GM19395 (cell line): ENCODE results near the gene RNU6-1.

Source experiments
- ATAC-seq: cut with Tn5 transposase; IDR thresholded peaks from one replicate; pipeline ENCODE4 v1.9.1; 2021; ENCODE audit warnings: mild to moderate bottlenecking, moderate library complexity; ENCODE audit not compliant: unreplicated experiment

Gene RNU6-1

GRCh38 chr15:67834581-67835296 lies 5.1 kb downstream of the RNU6-1 start:
- no peak for ATAC-seq

GRCh38 chr15:67833710-67834511 lies 5.9 kb downstream of the RNU6-1 start:
- ATAC-seq: no peak

- no peak for ATAC-seq
Measured at GRCh38 chr15:67832897-67833709, 6.7 kb downstream of the RNU6-1 start.

GRCh38 chr15:67832031-67832551 lies 7.8 kb downstream of the RNU6-1 start:
- no peak for ATAC-seq

GRCh38 chr15:67831363-67831762 lies 8.5 kb downstream of the RNU6-1 start:
- ATAC-seq: no peak

GRCh38 chr15:67829647-67830504 lies 10.0 kb downstream of the RNU6-1 start:
- ATAC-seq: no peak

GRCh38 chr15:67828969-67829646 lies 10.7 kb downstream of the RNU6-1 start:
- no peak for ATAC-seq

- ATAC-seq: no peak
Measured at GRCh38 chr15:67828278-67828968, 11.4 kb downstream of the RNU6-1 start.

GRCh38 chr15:67827562-67828277 lies 12.1 kb downstream of the RNU6-1 start:
- no peak for ATAC-seq

GRCh38 chr15:67826717-67827561 lies 12.9 kb downstream of the RNU6-1 start:
- ATAC-seq: no peak

GRCh38 chr15:67825881-67826716 lies 13.7 kb downstream of the RNU6-1 start:
- no peak for ATAC-seq

GRCh38 chr15:67824976-67825880 lies 14.6 kb downstream of the RNU6-1 start, which contains the start of gene SKOR1:
SKOR1 (plus strand) TSS chr15:67825509; CDS start chr15:67825603, 94 bp downstream.
- ATAC-seq: no peak

- ATAC-seq: no peak
Measured at GRCh38 chr15:67824197-67824968, 15.5 kb downstream of the RNU6-1 start.

- ATAC-seq: no peak
Measured at GRCh38 chr15:67823314-67824196, 16.3 kb downstream of the RNU6-1 start.
